Measurements from ENCODE around the gene CNTN2. TPM values are rescaled to one million over a fixed set of nuclear protein-coding genes. Genes with fewer than 3 reads are reported as not detected.
A peak's percentile ranks its signal among the peaks of the same experiment; 100 is the strongest.

CNTN2 gene
- total RNA-seq, 1 donor from 2014 or later, result 0.38 TPM

DNA sequence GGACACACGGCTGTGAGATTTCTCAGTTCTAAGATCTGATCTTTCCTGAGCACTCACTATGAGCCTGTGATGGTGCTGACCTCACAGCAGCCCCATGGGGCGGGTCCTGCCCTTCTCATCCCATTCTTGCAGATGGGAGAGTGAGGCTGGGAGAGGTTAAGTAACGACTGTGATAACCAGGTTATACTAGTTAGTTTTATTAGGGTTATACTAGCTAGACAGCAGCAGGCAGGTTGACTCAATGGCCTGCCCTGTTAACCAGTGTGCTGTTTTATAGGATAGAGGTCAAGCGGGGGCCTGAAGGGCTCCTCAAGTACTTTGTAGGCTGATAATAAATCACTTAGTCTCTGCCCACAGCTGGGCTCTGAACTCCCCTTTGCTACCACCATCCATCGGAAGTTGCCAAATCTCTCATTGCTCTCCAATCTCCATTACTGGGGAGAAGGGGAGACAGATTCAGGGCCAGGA lies 4.8 kb downstream of the CNTN2 start:
- DNase-seq, result no peak
- no peak for ATAC-seq (ENCODE audit: poor library complexity)
- intact Hi-C loops (cut with DNase I), result no loop called here

DNA sequence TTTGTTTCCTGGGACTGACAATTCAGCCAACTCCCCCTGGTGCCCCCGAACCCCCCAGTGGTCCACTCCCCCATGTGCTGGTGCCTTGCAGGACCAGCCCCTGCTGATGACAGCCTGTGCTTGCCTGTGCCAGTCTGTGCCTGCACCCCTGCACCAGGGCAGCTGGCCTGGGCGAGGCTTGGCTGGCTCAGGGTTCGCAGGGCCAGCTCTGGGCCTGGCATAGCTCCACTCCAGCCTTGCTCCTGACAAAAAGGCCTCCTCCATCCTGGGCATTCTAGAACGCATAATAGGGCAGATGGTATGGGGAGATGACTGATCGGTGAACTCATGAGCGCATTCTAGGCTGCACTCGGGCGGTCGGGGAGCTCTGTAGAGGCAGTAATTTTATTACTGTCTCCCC lies 5.4 kb downstream of the CNTN2 start:
- no peak for DNase-seq
- intact Hi-C loops (cut with DNase I), result no loop called here
- ATAC-seq (ENCODE audit: poor library complexity), result peak; percentile 40

DNA sequence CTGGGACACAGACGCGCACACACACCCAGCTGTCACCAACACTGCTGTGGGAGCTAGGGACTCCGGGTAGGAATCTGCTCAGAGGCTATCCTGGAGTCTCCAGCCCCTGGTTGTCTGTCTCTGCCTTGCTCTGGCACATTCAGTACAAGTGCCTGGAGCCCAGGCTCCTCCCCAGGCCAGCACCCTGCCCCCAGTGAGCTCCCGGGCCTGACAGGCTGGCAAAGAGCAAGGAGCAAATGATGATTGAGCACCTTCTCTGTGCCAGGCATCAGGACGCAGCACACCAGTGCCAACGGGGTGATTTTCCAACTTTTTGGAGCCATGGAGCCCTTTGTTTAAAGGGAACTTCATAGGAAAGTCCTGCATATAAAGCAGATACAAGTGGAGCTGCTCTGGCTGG lies 6.5 kb downstream of the CNTN2 start:
- DNase-seq, result no peak

DNA sequence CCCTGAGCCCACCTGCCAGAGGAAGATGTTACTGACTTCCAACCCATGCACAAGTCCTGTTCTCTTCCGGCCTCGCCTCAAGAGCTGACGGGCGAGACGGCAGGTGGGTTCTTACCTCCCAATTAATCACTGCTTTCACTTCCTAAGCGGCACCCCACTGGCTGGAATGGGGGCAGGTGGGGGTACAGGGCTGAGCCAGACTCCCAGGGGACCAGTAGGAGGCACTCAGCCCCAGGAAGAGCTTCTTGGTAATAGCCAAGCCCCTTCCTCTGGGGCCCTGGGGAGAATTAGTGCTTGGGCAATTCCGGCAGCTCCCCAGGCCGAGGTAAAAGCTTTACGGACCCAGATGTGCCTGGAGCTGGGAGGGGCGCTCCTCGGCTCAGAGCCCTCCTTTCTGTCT lies 9.7 kb downstream of the CNTN2 start:
- ATAC-seq (ENCODE audit: poor library complexity), result no peak
- intact Hi-C loops (cut with DNase I), result no loop called here
- DNase-seq, result no peak

More for the DNA sequence above, 6.5 kb downstream of the CNTN2 start:
- intact Hi-C loops (cut with DNase I), result no loop called here
- peak; percentile 81 for ATAC-seq (ENCODE audit: poor library complexity)

DNA sequence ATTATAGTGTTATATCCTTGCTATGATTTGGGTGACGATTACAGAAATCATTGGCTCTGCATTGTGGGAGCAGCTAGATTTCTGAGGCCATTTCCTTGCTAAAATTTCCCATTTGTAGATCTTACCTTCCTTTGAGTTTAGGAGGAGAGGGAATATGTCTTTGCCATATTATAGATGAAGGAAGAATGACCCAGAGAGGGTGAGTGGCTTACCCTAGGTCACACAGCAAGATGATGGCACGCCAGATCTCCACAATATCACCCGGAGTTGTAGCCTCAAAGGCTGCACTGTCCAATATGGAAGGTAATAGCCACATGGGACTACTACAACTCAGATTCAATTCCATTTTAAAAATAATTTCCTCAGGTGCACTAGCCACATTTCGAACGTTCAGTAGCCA lies 10.3 kb downstream of the CNTN2 start:
- no peak for ATAC-seq (ENCODE audit: poor library complexity)
- intact Hi-C loops (cut with DNase I), result no loop called here
- no peak for DNase-seq

DNA sequence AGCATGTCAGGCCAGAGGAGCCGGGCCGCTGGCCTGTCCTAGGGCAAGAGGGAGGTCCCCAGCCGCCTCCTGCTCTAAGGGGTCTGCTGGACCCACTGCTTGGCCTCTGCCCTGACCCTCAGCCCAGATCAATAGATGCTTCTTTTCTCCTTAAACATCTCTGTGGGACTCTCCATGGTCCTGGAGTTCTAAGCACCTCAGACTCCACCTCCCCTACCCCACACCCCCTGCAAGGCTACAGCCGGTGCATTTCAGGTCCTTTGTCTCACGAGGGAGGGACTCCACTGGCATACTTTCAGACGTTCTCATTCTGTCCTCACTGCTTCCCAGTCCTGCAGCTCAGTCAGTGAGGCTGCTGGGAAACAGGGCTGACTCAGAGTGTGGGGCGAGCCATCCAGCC lies 11.0 kb downstream of the CNTN2 start:
- ATAC-seq (ENCODE audit: poor library complexity) (no peak), DNase-seq (no peak)
- intact Hi-C loops (cut with DNase I), result no loop called here

DNA sequence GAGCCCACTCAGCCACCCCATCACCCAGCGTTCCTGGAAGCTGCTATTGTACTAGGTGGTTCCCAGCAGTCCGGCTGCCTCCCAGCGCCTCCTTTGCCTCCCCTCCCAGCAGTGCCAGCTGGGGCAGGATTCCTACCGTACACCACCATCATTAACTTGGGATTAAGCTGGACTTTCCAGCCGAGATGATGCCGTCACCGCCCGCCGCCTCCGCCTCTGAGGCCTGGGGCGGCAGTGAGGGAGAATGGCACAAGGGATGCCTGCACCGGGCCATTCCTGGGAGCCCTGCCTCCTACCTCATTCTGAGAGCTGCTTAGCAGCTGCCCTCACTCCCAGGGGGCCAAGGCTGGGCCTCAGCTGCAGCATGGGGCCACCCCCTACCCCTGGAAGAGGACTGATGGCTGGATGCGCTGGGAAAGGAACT lies 13.2 kb downstream of the CNTN2 start:
- DNase-seq (no peak), ATAC-seq (ENCODE audit: poor library complexity) (no peak)
- intact Hi-C loops (cut with DNase I), result no loop called here

DNA sequence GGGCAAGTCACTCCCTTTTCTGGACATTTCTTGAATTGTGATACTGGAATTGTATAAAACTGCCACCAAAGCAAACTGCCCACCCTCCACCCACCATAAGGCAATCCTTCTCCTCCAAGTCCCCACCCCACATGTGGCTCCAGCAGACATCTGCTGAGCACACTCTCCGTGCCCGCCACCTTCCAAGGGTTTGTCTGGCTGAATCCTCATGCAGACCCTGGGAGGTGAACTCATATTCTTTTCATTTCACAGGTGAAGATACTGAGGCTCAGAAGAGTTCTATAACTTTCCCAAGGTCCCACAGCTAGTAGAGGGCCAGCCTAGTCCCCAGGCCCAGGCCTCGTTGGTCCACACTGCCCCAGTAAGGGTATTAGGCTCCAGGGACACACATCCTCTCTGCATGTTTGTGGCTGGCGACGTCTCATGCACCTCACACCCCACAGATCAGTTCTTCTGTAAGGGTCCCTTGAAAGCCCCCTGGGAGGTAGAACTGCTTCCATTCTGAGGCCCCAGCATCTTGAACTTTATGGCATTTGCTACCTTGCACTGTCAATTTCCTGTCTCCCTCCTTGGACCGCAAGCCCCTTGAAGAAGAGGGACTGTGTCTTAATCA lies 14.1 kb downstream of the CNTN2 start:
- intact Hi-C loops (cut with DNase I), result no loop called here
- ATAC-seq (ENCODE audit: poor library complexity), result no peak
- no peak for DNase-seq

DNA sequence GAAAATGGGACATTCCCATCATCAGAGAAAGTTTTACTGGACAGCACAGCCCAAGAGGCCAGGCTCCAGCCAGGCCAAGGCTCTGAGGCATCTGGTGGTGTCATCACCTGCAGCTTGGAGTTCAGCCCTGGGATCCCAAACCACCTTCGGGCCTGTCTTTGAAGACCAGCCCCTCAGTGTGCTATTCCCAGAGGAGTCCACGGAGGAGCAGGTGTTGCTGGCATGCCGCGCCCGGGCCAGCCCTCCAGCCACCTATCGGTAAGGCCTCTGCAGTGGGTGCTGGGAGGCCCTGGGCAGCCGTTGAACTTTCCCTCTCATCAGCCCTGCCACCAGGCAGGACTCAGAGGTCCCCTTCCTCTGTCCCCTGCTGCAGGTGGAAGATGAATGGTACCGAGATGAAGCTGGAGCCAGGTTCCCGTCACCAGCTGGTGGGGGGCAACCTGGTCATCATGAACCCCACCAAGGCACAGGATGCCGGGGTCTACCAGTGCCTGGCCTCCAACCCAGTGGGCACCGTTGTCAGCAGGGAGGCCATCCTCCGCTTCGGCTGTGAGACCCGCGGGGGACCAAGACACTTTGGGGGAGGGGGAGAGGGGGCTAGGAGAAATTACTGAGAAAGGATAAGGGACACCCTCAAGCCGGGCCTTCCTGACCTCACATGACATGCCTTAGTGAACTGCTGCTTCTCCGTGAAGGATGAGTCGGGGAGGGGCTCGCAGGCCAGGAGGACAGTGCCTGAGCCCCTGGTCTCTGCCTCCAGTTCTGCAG lies 15.0 kb downstream of the CNTN2 start:
- intact Hi-C loops (cut with DNase I), result no loop called here
- ATAC-seq (ENCODE audit: poor library complexity), result no peak
- no peak for DNase-seq

DNA sequence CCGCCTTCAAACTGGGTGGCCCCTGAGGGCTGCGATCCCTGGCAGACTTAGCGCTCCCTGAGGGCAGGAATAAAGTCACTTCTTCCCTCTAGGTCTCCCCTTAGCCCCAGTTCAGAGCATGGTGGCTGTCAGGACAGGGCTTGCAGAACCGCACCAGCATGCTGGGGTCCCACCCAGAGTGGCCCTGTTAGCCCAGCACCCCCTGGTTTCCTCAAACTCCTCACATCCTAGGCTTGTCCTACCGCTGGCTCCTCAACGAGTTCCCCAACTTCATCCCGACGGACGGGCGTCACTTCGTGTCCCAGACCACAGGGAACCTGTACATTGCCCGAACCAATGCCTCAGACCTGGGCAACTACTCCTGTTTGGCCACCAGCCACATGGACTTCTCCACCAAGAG lies 15.8 kb downstream of the CNTN2 start:
- ATAC-seq (ENCODE audit: poor library complexity) (no peak), DNase-seq (no peak)
- intact Hi-C loops (cut with DNase I), result no loop called here

DNA sequence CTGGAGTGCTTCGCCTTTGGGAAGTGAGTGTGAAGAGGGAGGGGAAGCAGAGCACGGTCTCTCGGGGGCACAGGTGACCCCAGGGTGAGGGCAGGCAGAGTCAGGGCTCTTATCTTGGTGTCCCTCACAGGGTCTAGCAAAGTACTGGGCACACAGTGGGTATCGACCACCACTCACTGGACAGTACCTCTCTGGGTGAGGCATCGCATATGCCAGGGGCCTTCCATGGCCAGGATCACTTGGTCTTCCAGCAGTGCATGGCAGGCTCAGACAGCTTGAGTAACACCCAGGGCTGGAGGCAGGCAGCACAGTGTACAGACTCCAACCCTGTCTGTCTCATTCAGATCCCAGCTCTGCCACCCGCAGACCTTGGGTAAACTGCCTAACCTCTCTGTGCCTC lies 16.6 kb downstream of the CNTN2 start:
- no peak for ATAC-seq (ENCODE audit: poor library complexity)
- intact Hi-C loops (cut with DNase I), result loop anchor here (2.0 kb wide), 1 partner anchor 69 kb away; no protein-coding TSS in a partner anchor
- no peak for DNase-seq

DNA sequence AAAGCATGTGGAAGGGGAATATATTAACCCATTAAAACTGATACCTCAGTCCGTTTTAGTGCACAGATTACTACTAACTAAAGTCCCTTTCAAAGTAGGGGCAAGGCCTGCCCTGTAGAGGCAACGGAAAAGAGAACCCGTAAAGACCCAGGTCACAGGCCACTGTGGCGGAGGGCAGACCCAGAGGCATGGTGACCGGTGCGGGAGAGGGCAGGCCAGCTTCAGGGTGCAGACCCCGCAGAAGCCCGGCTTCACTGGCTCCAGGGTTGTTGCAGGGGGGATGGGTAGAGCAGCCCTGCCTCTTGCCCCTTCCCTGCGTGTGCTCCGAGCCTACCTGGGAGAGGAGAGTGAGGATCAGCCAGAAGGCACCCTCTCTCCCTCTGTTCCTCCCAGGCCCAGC lies 17.7 kb downstream of the CNTN2 start:
- intact Hi-C loops (cut with DNase I), result loop anchor here (2.0 kb wide), 1 partner anchor 70 kb away; no protein-coding TSS in a partner anchor
- ATAC-seq (ENCODE audit: poor library complexity) (no peak), DNase-seq (no peak)

DNA sequence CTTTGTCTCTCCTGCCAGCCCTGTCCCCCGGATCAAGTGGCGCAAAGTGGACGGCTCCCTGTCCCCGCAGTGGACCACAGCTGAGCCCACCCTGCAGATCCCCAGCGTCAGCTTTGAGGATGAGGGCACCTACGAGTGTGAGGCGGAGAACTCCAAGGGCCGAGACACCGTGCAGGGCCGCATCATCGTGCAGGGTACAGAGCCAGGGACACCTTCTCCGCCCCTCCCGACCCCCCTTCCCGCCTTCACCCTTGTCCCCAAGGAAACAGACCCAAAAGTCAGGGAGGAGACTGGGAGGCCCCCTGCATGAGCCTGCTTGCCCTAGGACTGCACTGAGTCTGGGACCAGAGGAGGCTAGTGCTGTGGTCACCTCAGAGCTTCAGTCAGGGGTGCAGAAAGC lies 18.2 kb downstream of the CNTN2 start:
- intact Hi-C loops (cut with DNase I), result loop anchor here (2.0 kb wide), 1 partner anchor 70 kb away; no protein-coding TSS in a partner anchor
- ATAC-seq (ENCODE audit: poor library complexity), result peak; percentile 31
- DNase-seq, result no peak

DNA sequence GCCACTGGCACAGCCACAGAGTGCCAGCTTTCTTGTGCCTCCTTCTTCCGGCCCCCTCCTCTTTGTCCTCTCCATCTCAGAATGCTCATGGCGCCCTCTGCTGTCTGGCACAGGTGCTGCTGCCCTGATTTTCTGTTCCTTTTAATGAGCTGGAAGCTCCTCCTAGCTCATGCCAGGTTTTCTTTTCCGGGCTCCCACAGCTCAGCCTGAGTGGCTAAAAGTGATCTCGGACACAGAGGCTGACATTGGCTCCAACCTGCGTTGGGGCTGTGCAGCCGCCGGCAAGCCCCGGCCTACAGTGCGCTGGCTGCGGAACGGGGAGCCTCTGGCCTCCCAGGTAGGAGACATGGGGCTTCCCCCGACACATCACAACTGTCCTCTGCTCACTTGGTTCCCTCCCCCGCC lies 18.7 kb downstream of the CNTN2 start:
- intact Hi-C loops (cut with DNase I), result loop anchor here (2.0 kb wide), 1 partner anchor 71 kb away; no protein-coding TSS in a partner anchor

DNA sequence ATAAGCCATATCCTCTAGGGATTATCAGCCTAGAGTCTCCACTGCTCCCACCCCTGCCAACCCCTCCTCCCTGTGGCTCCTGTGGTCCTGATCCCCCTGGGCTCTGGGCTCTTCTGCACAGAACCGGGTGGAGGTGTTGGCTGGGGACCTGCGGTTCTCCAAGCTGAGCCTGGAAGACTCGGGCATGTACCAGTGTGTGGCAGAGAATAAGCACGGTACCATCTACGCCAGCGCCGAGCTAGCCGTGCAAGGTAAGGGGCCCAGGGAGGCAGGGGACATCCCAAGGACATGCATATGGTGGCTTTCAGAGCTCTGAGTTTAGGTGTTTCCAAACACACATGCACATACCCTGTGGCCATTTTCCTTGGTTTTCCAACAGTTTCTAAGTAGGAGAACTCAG lies 19.3 kb downstream of the CNTN2 start:
- no peak for DNase-seq
- intact Hi-C loops (cut with DNase I), result no loop called here
- ATAC-seq (ENCODE audit: poor library complexity), result no peak

More for the DNA sequence above, 18.7 kb downstream of the CNTN2 start:
- DNase-seq (peak; percentile 85), ATAC-seq (ENCODE audit: poor library complexity) (peak; percentile 74)

DNA sequence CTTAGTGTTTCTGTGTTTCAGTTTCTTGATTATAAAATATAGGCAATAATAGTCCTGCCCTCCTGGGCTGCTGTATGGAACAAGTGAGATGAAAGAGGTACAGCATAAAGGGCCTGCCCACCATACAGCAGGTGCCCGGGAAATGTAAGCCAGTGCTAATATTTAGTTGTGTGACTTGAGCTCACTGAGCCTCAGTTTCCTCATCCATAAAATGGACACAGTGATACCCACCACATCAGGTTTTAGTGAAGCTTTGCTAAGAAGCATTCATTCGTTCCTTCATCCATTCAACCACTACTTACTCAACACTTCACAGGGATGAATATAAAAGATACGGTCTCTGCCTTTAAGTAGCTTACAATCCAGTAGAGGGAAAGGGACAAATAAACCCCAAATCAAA lies 19.9 kb downstream of the CNTN2 start:
- intact Hi-C loops (cut with DNase I), result no loop called here
- no peak for ATAC-seq (ENCODE audit: poor library complexity)
- no peak for DNase-seq

DNA sequence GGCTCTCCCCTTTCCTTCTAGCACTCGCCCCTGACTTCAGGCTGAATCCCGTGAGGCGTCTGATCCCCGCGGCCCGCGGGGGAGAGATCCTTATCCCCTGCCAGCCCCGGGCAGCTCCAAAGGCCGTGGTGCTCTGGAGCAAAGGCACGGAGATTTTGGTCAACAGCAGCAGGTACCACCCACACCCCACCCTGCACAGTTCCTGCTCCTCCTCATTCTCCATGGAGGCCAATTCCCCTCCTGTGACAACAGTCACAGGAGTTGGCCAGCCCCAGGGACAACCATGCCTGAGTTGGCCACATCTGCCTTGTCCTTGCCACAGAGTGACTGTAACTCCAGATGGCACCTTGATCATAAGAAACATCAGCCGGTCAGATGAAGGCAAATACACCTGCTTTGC lies 21.3 kb downstream of the CNTN2 start:
- no peak for DNase-seq
- intact Hi-C loops (cut with DNase I), result no loop called here
- ATAC-seq (ENCODE audit: poor library complexity), result no peak

DNA sequence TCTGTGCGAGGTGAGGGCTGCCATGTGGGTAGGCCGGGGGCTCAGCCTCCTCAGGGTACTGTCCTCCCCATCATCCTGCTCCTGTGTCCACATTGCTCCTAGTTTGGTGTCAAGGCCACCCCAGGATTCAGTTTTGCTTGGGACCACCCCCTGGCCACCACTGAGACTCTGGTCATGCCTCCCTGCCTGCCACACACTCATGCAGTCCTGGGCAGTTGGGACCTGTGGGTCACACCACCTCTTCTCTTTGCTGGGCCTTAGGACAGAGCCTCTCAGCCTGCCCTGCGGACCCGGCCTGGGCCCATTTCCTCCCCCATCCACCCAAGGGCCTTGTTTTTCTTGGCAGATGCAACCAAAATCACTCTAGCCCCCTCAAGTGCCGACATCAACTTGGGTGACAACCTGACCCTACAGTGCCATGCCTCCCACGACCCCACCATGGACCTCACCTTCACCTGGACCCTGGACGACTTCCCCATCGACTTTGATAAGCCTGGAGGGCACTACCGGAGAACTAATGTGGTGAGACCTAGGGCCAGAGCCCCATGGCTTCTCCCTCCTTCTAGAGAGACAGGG lies 21.8 kb downstream of the CNTN2 start:
- DNase-seq (no peak), ATAC-seq (ENCODE audit: poor library complexity) (no peak)
- intact Hi-C loops (cut with DNase I), result no loop called here

DNA sequence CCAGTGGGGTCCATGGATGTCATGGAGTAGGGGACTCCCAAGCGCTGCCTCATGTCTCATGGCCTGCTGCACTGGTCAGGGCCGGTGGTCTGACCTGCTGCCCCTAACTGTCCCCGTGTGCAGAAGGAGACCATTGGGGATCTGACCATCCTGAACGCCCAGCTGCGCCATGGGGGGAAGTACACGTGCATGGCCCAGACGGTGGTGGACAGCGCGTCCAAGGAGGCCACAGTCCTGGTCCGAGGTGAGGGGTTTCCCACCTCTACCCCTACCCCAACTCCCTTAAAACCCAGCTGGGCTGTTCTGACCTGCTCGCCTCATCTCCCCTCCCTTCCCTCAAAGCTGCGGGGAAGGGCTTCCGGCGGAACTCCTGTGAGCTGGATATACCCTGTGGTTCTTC lies 22.7 kb downstream of the CNTN2 start:
- no peak for ATAC-seq (ENCODE audit: poor library complexity)
- no peak for DNase-seq
- intact Hi-C loops (cut with DNase I), result no loop called here

Measured in Right ventricle myocardium superior (tissue), 1 donor.